ENCODE measurements around the gene PALM. TPM values are rescaled to one million over a fixed set of nuclear protein-coding genes. Genes with fewer than 3 reads are reported as not detected.

PALM gene
- total RNA-seq, 1 donor from 2014 or later, result 60.0 TPM

DNA sequence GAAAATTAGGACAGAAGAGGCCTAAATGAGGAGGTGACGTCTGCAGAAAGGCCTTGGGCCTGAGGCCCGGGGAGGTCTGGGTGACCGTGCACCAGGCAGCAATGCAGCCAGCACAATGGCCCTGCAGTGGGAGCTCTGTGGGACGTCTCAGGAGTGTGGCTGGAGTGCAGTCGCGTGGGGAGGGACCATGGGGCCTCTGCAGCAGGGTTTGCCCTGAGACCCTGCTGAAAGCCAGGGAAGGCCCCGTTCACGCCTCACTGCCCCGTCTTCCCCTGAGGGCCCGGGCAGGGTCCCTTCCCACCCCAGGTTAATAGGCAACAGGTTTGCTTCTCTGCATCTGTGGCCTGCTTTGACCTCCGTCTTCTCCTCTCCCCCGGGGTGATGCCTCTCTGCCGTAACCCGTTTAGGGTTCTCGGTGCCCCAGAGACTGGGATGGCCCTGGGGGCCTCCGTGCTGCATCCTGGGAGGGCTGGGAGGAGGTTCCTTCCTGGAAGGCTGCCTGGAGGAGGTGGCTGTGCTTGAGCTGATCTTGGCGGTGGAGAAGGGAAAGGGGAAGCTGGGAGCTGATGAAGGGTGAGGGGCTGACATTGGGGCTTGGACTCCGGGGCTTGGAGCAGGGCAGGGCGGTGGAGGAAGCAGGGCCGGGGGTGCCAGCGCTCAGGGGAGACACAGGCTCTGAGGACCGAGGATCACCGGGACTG lies 9.7 kb downstream of the PALM start:
- H3K9ac ChIP-seq (ENCODE audit: low read length), result no peak overlapping the region
- Mint-ChIP-seq H3K27ac (ENCODE audit: unreplicated experiment) (no peak overlapping the region), H3K36me3 (ENCODE audit: low read depth, unreplicated experiment) (peaks cover 5% of the 10 kb centered on the region), H3K4me1 (ENCODE audit: low read depth, unreplicated experiment) (no peaks in the 10 kb centered on the region), H3K27me3 (ENCODE audit: low read depth, unreplicated experiment) (no peaks in the 10 kb centered on the region), H3K9me3 (ENCODE audit: unreplicated experiment) (peaks cover 6% of the 10 kb centered on the region), H3K4me3 (ENCODE audit: unreplicated experiment) (no peak overlapping the region)
- H3K36me3 ChIP-seq (ENCODE audit: insufficient read depth, low read length), result no peaks in the 10 kb centered on the region
- H2AFZ ChIP-seq (ENCODE audit: low read depth, low read length), result no peak overlapping the region
- no peak overlapping the region for H3K4me3 ChIP-seq (ENCODE audit: insufficient read depth, low read depth, low read length)
- peaks cover 7% of the 10 kb centered on the region for H3K9me3 ChIP-seq (ENCODE audit: insufficient read depth, low read depth, low read length)
- H3K79me2 ChIP-seq (ENCODE audit: insufficient read depth, low read length), result peaks cover 2% of the 10 kb centered on the region
- TF ChIP-seq CTCF (IDR thresholded peaks at IDR 0.05; ENCODE audit: insufficient read depth, low read depth, low read length) (no peak), EZH2 (IDR thresholded peaks at IDR 0.05; ENCODE audit: insufficient read depth, low read length) (no peak)
- H3K27me3 ChIP-seq (ENCODE audit: insufficient read depth, low read length), result no peaks in the 10 kb centered on the region
- H4K20me1 ChIP-seq (ENCODE audit: insufficient read depth, low read length), result peaks cover 23% of the 10 kb centered on the region
- no peak for DNase-seq (ENCODE audit: low read depth)
- no peak for FAIRE-seq
- H3K4me1 ChIP-seq (ENCODE audit: insufficient read depth, low read length), result no peaks in the 10 kb centered on the region
- no peak overlapping the region for H3K4me2 ChIP-seq (ENCODE audit: low read length)
- no peak overlapping the region for H3K27ac ChIP-seq (ENCODE audit: low read depth, low read length)

DNA sequence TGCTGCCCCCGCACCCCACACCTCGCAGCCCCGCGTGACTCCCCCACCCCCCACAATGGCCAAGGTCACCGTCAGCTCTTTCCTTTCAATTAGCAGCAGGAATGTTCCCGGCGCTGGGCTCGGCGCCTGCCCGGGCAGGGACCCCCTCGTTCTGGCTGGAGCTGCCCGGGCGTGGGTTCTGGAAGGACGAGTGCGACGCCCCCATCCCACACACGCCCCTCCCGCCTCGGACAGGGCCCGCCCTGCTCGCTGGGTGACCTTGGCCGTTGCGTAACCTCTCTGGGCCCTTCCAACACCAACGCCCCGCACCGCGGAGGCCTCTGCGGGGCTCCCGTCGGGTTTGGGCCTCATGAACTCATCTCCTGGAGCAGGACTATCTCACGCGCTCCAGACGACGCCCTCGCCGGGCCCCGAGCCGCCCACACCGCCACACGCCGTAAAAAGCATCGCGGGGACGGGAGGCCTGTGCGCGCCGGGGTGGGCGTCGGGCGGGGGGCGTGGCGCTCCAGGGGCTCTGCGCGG lies 10.3 kb downstream of the PALM start:
- Mint-ChIP-seq H3K27me3 (ENCODE audit: low read depth, unreplicated experiment) (no peaks in the 10 kb centered on the region), H3K9me3 (ENCODE audit: unreplicated experiment) (peaks cover 7% of the 10 kb centered on the region), H3K27ac (ENCODE audit: unreplicated experiment) (no peak overlapping the region), H3K36me3 (ENCODE audit: low read depth, unreplicated experiment) (peaks cover 5% of the 10 kb centered on the region), H3K4me1 (ENCODE audit: low read depth, unreplicated experiment) (no peaks in the 10 kb centered on the region), H3K4me3 (ENCODE audit: unreplicated experiment) (no peak overlapping the region)
- Histone ChIP-seq H3K9ac (ENCODE audit: low read length) (no peak overlapping the region), H3K36me3 (ENCODE audit: insufficient read depth, low read length) (no peaks in the 10 kb centered on the region), H3K4me1 (ENCODE audit: insufficient read depth, low read length) (no peaks in the 10 kb centered on the region), H4K20me1 (ENCODE audit: insufficient read depth, low read length) (peaks cover 26% of the 10 kb centered on the region), H3K27me3 (ENCODE audit: insufficient read depth, low read length) (no peaks in the 10 kb centered on the region), H2AFZ (ENCODE audit: low read depth, low read length) (no peak overlapping the region), H3K4me2 (ENCODE audit: low read length) (peak overlapping the region; percentile 11), H3K4me3 (ENCODE audit: insufficient read depth, low read depth, low read length) (no peak overlapping the region), H3K27ac (ENCODE audit: low read depth, low read length) (no peak overlapping the region), H3K79me2 (ENCODE audit: insufficient read depth, low read length) (no peaks in the 10 kb centered on the region), H3K9me3 (ENCODE audit: insufficient read depth, low read depth, low read length) (peaks cover 7% of the 10 kb centered on the region)
- DNase-seq (ENCODE audit: low read depth), result no peak
- FAIRE-seq, result no peak
- no peak for TF ChIP-seq CTCF (IDR thresholded peaks at IDR 0.05; ENCODE audit: insufficient read depth, low read depth, low read length)
- no peak for TF ChIP-seq EZH2 (IDR thresholded peaks at IDR 0.05; ENCODE audit: insufficient read depth, low read length)
